HEK293T (cell line): ENCODE measurements around the gene FGD5.

Experiments used
- ARNT ChIP-seq: fragments of 450-650 bp; IDR thresholded peaks from 2 replicates; pipeline ENCODE4 v1.6.1; 2017; ENCODE audit warnings: mild to moderate bottlenecking
- CTBP1 ChIP-seq: fragments of 450-650 bp; IDR thresholded peaks from 2 replicates; pipeline ENCODE4 v1.6.1; 2016; ENCODE audit warnings: borderline replicate concordance
- ELF4 ChIP-seq: fragments of 450-650 bp; IDR thresholded peaks from 2 replicates; pipeline ENCODE4 v1.6.1; 2017; ENCODE audit warnings: antibody characterized with exemption
- FOXK2 ChIP-seq: fragments of 450-650 bp; IDR thresholded peaks from 2 replicates; pipeline ENCODE4 v1.6.1; 2016; ENCODE audit warnings: mild to moderate bottlenecking
- FOXM1 ChIP-seq: fragments of 450-650 bp; IDR thresholded peaks from 2 replicates; pipeline ENCODE4 v1.6.1; 2017; ENCODE audit warnings: mild to moderate bottlenecking, borderline replicate concordance
- LEF1 ChIP-seq: fragments of 450-650 bp; IDR thresholded peaks from 2 replicates; pipeline ENCODE4 v1.6.1; 2017; ENCODE audit warnings: mild to moderate bottlenecking, borderline replicate concordance
- SP1 ChIP-seq: fragments of 450-650 bp; IDR thresholded peaks from 2 replicates; pipeline ENCODE4 v1.6.1; 2017
- SUZ12 ChIP-seq: fragments of 450-650 bp; IDR thresholded peaks from 2 replicates; pipeline ENCODE4 v1.6.1; 2016; ENCODE audit warnings: mild to moderate bottlenecking
- TARDBP ChIP-seq: fragments of 450-650 bp; IDR thresholded peaks from 2 replicates; pipeline ENCODE4 v1.6.1; 2016

DNA sequence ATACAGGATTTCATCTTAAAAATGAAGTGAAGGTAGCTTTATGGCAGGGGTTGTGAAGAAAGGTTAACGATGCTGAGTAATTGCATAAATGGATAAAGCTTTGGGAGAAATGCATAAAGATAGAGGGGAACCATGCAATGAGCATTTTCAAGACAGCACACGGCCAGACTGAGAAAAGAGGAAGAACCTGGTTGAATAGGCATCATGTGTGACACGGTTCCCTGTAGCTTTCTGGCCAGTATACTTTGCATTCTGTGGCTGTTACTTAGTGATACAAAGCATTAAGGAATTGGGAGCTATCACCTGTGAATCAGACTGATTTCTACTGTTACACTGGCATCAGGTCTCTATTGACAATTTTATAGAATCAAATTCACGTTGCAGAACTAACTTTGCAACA is 161.9 kb downstream of the FGD5 start:
- TF ChIP-seq FOXK2 = no peak
- no peak for TF ChIP-seq SP1
- no peak for TF ChIP-seq FOXM1
- TF ChIP-seq ELF4 = no peak
- no peak for TF ChIP-seq SUZ12
- no peak for TF ChIP-seq LEF1
- TF ChIP-seq ARNT = no peak
- TF ChIP-seq TARDBP = no peak
- no peak for TF ChIP-seq CTBP1
